GM23338 (cell line): Measurements from ENCODE around the gene NTM. TPM values are rescaled to one million over a fixed set of nuclear protein-coding genes. Genes with fewer than 3 reads are reported as not detected.

ENCODE experiments used
- ATAC-seq: fragments of 200-7000 bp; cut with Tn5 transposase; 3 replicates; pipeline ENCODE4 v1.9.1; 2020
- DNase-seq: peaks from one replicate; pipeline ENCODE4 v3.0.0-alpha.2; 2015; ENCODE audit warnings: low spot score
- H2AFZ ChIP-seq: fragments of 200-600 bp; sonication (generic); 2 replicates; pipeline ENCODE4 v1.8.0; 2016; ENCODE audit warnings: antibody characterized with exemption, mild to moderate bottlenecking, moderate library complexity
- H3F3A ChIP-seq: fragments of 200-600 bp; sonication (generic); replicated peaks from 2 replicates; pipeline ENCODE4 v1.8.0; 2017; ENCODE audit warnings: antibody characterized with exemption, mixed run types, low read depth
- H3K27ac ChIP-seq: fragments of 200-600 bp; sonication (generic); 2 replicates; pipeline ENCODE4 v1.6.1; 2016; ENCODE audit warnings: low read depth
- H3K27me3 ChIP-seq: fragments of 200-600 bp; sonication (generic); 2 replicates; pipeline ENCODE4 v1.8.0; 2016; ENCODE audit warnings: mild to moderate bottlenecking, mixed run types, moderate library complexity; ENCODE audit not compliant: insufficient read depth
- H3K36me3 ChIP-seq: fragments of 200-600 bp; sonication (generic); 2 replicates; pipeline ENCODE4 v1.8.0; 2016; ENCODE audit warnings: mild to moderate bottlenecking; ENCODE audit not compliant: insufficient read depth
- H3K4me1 ChIP-seq: fragments of 200-600 bp; sonication (generic); 2 replicates; pipeline ENCODE4 v1.8.0; 2016; ENCODE audit warnings: mild to moderate bottlenecking, moderate library complexity; ENCODE audit not compliant: insufficient read depth
- H3K4me2 ChIP-seq: fragments of 200-600 bp; sonication (generic); 2 replicates; pipeline ENCODE4 v1.7.1; 2017; ENCODE audit warnings: mixed run types
- H3K4me3 ChIP-seq: fragments of 200-600 bp; sonication (generic); 2 replicates; pipeline ENCODE4 v1.6.1; 2016; ENCODE audit warnings: mixed run types
- H3K79me2 ChIP-seq: fragments of 200-600 bp; sonication (generic); replicated peaks from 2 replicates; pipeline ENCODE4 v1.8.0; 2017; ENCODE audit warnings: mild to moderate bottlenecking; ENCODE audit not compliant: insufficient read depth
- H3K9me2 ChIP-seq: fragments of 200-600 bp; sonication (generic); 2 replicates; pipeline ENCODE4 v1.8.0; 2017; ENCODE audit not compliant: insufficient read depth
- H4K20me1 ChIP-seq: fragments of 200-600 bp; sonication (generic); replicated peaks from 2 replicates; pipeline ENCODE4 v1.8.0; 2017; ENCODE audit warnings: mild to moderate bottlenecking; ENCODE audit not compliant: insufficient read depth
- H3K27ac Mint-ChIP-seq: 2 replicates; pipeline ENCODE4 v1.8.0; 2020; ENCODE audit warnings: inconsistent platforms, mild to moderate bottlenecking, moderate library complexity, mixed read lengths
- H3K27me3 Mint-ChIP-seq: 3 replicates; pipeline ENCODE4 v1.8.0; 2022; ENCODE audit warnings: low read depth, mild to moderate bottlenecking, moderate library complexity, mixed read lengths, inconsistent platforms; ENCODE audit not compliant: insufficient read depth, poor library complexity
- H3K36me3 Mint-ChIP-seq: 3 replicates; pipeline ENCODE4 v1.8.0; 2021; ENCODE audit warnings: low read depth, mild to moderate bottlenecking, inconsistent platforms, moderate library complexity, mixed read lengths
- H3K4me1 Mint-ChIP-seq: 3 replicates; pipeline ENCODE4 v1.8.0; 2020; ENCODE audit warnings: mild to moderate bottlenecking, inconsistent platforms, mixed read lengths
- H3K4me3 Mint-ChIP-seq: 3 replicates; pipeline ENCODE4 v1.8.0; 2021; ENCODE audit warnings: moderate library complexity, mild to moderate bottlenecking, inconsistent platforms, mixed read lengths
- H3K9me3 Mint-ChIP-seq: 3 replicates; pipeline ENCODE4 v1.8.0; 2020; ENCODE audit warnings: moderate library complexity, mild to moderate bottlenecking, inconsistent platforms, mixed read lengths
- CREB1 ChIP-seq: fragments of 250-450 bp; sonication (Bioruptor Pico); IDR thresholded peaks from 2 replicates; pipeline ENCODE4 v1.5.0; 2020; ENCODE audit warnings: low read depth, mild to moderate bottlenecking, moderate library complexity
- EZH2 ChIP-seq: fragments of 200-600 bp; sonication (generic); IDR thresholded peaks from one replicate; pipeline ENCODE4 v1.8.0; 2017; ENCODE audit warnings: antibody characterized with exemption, mild to moderate bottlenecking, low read depth; ENCODE audit not compliant: unreplicated experiment
- EZH2phosphoT487 ChIP-seq: fragments of 200-600 bp; sonication (generic); IDR thresholded peaks from one replicate; pipeline ENCODE4 v1.8.1; 2018; ENCODE audit warnings: antibody characterized with exemption; ENCODE audit not compliant: unreplicated experiment
- STAT1 ChIP-seq: IDR thresholded peaks from one replicate; pipeline ENCODE4 v1.6.1; 2016; ENCODE audit warnings: antibody characterized with exemption; ENCODE audit not compliant: unreplicated experiment
- ZNF331 ChIP-seq: fragments of 250-450 bp; sonication (Bioruptor Pico); IDR thresholded peaks from 2 replicates; pipeline ENCODE4 v1.5.0; 2020; ENCODE audit warnings: low read depth, mild to moderate bottlenecking, moderate library complexity
- polyA plus RNA-seq: library from polyadenylated mRNA; unstranded; fragments of >200 nt; fragmentation: Nextera tagmentation; extraction: Ambion mirVana; gene quantifications from 2 replicates; pipeline ENCODE4 v1.2.1, GENCODE V29; 2016
- total RNA-seq: library from RNA; depleted of rRNA; stranded (reverse); fragments of >200 nt; shearing (Covaris generic); gene quantifications from 2 replicates; pipeline ENCODE4 v1.2.3, GENCODE V29; 2014
- TF ChIP-seq, protein P1 (sequence below): IDR thresholded peaks from one replicate; pipeline ENCODE4 v1.6.1; 2018; ENCODE audit warnings: antibody characterized with exemption; ENCODE audit not compliant: unreplicated experiment
- TF ChIP-seq, protein P2 (sequence below): IDR thresholded peaks from 2 replicates; pipeline ENCODE4 v1.6.1; 2016; ENCODE audit warnings: antibody characterized with exemption
- TF ChIP-seq, protein P3 (sequence below), 2 experiments: fragments of 200-600 bp in 1 of 2; sonication (generic) in 1 of 2; conservative IDR thresholded peaks; 2 replicates each; pipeline versions ENCODE4 v1.5.1 to v1.6.1; 2016 to 2017; ENCODE audit warnings: antibody characterized with exemption in 2 of 2, low read depth in 2 of 2, mild to moderate bottlenecking in 2 of 2, moderate library complexity in 1 of 2
- TF ChIP-seq, protein P4 (sequence below): fragments of 250-450 bp; sonication (Bioruptor Pico); IDR thresholded peaks from 2 replicates; pipeline ENCODE4 v1.5.0; 2020; ENCODE audit warnings: mild to moderate bottlenecking, moderate library complexity

Gene NTM
- total and polyA plus RNA-seq, 2 experiments from 2014 or later = 10.6 to 14.6 TPM

DNA sequence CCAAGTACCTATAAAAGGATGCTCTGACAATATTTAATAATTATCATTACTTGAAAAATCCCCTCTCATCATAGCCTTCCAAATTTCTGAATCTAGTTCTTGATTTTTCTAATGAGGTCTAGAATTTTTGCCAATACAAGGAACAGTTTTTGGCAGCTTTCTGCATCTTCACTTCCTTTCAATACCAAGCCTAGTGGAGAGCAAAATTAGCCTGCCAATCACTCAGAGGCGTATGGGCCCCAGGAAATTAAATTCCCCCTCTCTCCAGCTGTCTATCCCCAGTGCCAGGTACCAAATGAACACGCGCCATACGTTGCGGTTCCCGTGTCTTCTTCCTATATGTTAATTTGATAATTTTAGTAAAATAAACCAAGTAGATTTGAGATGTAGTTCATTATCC, 293.9 kb downstream of the NTM start:
- Histone ChIP-seq H3K9me2 (no peaks in the 10 kb centered on the region), H3K36me3 (no peaks in the 10 kb centered on the region), H3K4me3 (no peak overlapping the region), H3K27me3 (no peaks in the 10 kb centered on the region), H3K4me2 (no peak overlapping the region), H4K20me1 (no peaks in the 10 kb centered on the region), H3K79me2 (no peaks in the 10 kb centered on the region), H3K4me1 (peaks cover 34% of the 10 kb centered on the region), H3K27ac (no peak overlapping the region), H3F3A (no peaks in the 10 kb centered on the region), H2AFZ (no peak overlapping the region)
- Mint-ChIP-seq H3K27me3 (peaks cover 9% of the 10 kb centered on the region), H3K9me3 (no peaks in the 10 kb centered on the region), H3K27ac (no peak overlapping the region), H3K4me3 (no peak overlapping the region), H3K4me1 (peaks cover 46% of the 10 kb centered on the region), H3K36me3 (no peaks in the 10 kb centered on the region; the same call in 2 of the 3 replicates)
- TF ChIP-seq CREB1 (CRISPR knock-in tag) (no peak), EZH2phosphoT487 (no peak)
- DNase-seq = no peak
- no peak for ATAC-seq

DNA sequence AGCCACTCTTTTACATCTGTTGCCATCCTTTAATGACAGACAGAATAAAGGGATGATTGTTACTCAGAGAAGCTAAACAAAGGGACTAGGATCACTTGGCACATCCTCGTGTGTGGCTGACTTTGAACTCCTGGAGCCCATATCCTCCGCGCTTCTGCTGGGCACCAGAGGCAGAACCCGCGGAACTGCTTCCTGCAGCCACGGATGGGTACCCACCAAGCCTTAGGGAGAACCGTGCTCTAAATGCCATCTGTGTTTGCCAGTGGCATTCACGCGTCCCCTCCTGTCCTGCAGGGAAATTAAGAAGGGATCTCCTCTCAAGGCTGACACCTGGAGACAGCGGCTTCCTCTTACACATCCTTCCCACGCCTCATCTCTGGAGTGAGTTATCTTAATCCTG, 294.4 kb downstream of the NTM start:
- no peak overlapping the region for H3K27ac Mint-ChIP-seq
- H3K27ac ChIP-seq = no peak overlapping the region
- DNase-seq = no peak
- TF ChIP-seq, protein P1, sequence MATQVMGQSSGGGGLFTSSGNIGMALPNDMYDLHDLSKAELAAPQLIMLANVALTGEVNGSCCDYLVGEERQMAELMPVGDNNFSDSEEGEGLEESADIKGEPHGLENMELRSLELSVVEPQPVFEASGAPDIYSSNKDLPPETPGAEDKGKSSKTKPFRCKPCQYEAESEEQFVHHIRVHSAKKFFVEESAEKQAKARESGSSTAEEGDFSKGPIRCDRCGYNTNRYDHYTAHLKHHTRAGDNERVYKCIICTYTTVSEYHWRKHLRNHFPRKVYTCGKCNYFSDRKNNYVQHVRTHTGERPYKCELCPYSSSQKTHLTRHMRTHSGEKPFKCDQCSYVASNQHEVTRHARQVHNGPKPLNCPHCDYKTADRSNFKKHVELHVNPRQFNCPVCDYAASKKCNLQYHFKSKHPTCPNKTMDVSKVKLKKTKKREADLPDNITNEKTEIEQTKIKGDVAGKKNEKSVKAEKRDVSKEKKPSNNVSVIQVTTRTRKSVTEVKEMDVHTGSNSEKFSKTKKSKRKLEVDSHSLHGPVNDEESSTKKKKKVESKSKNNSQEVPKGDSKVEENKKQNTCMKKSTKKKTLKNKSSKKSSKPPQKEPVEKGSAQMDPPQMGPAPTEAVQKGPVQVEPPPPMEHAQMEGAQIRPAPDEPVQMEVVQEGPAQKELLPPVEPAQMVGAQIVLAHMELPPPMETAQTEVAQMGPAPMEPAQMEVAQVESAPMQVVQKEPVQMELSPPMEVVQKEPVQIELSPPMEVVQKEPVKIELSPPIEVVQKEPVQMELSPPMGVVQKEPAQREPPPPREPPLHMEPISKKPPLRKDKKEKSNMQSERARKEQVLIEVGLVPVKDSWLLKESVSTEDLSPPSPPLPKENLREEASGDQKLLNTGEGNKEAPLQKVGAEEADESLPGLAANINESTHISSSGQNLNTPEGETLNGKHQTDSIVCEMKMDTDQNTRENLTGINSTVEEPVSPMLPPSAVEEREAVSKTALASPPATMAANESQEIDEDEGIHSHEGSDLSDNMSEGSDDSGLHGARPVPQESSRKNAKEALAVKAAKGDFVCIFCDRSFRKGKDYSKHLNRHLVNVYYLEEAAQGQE = no peak
- TF ChIP-seq, protein P2, sequence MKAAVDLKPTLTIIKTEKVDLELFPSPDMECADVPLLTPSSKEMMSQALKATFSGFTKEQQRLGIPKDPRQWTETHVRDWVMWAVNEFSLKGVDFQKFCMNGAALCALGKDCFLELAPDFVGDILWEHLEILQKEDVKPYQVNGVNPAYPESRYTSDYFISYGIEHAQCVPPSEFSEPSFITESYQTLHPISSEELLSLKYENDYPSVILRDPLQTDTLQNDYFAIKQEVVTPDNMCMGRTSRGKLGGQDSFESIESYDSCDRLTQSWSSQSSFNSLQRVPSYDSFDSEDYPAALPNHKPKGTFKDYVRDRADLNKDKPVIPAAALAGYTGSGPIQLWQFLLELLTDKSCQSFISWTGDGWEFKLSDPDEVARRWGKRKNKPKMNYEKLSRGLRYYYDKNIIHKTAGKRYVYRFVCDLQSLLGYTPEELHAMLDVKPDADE = no peak
- no peak for TF ChIP-seq CREB1 (CRISPR knock-in tag)
- TF ChIP-seq EZH2 = no peak
- TF ChIP-seq, protein P3, sequence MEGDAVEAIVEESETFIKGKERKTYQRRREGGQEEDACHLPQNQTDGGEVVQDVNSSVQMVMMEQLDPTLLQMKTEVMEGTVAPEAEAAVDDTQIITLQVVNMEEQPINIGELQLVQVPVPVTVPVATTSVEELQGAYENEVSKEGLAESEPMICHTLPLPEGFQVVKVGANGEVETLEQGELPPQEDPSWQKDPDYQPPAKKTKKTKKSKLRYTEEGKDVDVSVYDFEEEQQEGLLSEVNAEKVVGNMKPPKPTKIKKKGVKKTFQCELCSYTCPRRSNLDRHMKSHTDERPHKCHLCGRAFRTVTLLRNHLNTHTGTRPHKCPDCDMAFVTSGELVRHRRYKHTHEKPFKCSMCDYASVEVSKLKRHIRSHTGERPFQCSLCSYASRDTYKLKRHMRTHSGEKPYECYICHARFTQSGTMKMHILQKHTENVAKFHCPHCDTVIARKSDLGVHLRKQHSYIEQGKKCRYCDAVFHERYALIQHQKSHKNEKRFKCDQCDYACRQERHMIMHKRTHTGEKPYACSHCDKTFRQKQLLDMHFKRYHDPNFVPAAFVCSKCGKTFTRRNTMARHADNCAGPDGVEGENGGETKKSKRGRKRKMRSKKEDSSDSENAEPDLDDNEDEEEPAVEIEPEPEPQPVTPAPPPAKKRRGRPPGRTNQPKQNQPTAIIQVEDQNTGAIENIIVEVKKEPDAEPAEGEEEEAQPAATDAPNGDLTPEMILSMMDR (conservative IDR thresholded peaks at IDR 0.05; ENCODE audit: low read depth in 2 of 2) = no peak
- no peak for TF ChIP-seq EZH2phosphoT487
- TF ChIP-seq, protein P4, sequence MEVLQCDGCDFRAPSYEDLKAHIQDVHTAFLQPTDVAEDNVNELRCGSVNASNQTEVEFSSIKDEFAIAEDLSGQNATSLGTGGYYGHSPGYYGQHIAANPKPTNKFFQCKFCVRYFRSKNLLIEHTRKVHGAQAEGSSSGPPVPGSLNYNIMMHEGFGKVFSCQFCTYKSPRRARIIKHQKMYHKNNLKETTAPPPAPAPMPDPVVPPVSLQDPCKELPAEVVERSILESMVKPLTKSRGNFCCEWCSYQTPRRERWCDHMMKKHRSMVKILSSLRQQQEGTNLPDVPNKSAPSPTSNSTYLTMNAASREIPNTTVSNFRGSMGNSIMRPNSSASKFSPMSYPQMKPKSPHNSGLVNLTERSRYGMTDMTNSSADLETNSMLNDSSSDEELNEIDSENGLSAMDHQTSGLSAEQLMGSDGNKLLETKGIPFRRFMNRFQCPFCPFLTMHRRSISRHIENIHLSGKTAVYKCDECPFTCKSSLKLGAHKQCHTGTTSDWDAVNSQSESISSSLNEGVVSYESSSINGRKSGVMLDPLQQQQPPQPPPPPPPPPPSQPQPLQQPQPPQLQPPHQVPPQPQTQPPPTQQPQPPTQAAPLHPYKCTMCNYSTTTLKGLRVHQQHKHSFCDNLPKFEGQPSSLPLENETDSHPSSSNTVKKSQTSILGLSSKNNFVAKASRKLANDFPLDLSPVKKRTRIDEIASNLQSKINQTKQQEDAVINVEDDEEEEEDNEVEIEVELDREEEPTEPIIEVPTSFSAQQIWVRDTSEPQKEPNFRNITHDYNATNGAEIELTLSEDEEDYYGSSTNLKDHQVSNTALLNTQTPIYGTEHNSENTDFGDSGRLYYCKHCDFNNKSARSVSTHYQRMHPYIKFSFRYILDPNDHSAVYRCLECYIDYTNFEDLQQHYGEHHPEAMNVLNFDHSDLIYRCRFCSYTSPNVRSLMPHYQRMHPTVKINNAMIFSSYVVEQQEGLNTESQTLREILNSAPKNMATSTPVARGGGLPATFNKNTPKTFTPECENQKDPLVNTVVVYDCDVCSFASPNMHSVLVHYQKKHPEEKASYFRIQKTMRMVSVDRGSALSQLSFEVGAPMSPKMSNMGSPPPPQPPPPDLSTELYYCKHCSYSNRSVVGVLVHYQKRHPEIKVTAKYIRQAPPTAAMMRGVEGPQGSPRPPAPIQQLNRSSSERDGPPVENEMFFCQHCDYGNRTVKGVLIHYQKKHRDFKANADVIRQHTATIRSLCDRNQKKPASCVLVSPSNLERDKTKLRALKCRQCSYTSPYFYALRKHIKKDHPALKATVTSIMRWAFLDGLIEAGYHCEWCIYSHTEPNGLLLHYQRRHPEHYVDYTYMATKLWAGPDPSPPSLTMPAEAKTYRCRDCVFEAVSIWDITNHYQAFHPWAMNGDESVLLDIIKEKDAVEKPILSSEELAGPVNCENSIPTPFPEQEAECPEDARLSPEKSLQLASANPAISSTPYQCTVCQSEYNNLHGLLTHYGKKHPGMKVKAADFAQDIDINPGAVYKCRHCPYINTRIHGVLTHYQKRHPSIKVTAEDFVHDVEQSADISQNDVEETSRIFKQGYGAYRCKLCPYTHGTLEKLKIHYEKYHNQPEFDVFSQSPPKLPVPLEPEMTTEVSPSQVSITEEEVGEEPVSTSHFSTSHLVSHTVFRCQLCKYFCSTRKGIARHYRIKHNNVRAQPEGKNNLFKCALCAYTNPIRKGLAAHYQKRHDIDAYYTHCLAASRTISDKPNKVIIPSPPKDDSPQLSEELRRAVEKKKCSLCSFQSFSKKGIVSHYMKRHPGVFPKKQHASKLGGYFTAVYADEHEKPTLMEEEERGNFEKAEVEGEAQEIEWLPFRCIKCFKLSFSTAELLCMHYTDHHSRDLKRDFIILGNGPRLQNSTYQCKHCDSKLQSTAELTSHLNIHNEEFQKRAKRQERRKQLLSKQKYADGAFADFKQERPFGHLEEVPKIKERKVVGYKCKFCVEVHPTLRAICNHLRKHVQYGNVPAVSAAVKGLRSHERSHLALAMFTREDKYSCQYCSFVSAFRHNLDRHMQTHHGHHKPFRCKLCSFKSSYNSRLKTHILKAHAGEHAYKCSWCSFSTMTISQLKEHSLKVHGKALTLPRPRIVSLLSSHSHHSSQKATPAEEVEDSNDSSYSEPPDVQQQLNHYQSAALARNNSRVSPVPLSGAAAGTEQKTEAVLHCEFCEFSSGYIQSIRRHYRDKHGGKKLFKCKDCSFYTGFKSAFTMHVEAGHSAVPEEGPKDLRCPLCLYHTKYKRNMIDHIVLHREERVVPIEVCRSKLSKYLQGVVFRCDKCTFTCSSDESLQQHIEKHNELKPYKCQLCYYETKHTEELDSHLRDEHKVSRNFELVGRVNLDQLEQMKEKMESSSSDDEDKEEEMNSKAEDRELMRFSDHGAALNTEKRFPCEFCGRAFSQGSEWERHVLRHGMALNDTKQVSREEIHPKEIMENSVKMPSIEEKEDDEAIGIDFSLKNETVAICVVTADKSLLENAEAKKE = no peak
- TF ChIP-seq ZNF331 (CRISPR knock-in tag) = no peak
- no peak for TF ChIP-seq STAT1

More for the DNA sequence above, 294.4 kb downstream of the NTM start:
- Histone ChIP-seq H4K20me1 (no peaks in the 10 kb centered on the region), H3K4me1 (peaks cover 31% of the 10 kb centered on the region), H3K36me3 (no peaks in the 10 kb centered on the region), H3K4me3 (no peak overlapping the region), H3K27me3 (no peaks in the 10 kb centered on the region), H2AFZ (no peak overlapping the region), H3K9me2 (no peaks in the 10 kb centered on the region), H3F3A (no peaks in the 10 kb centered on the region), H3K4me2 (no peak overlapping the region), H3K79me2 (no peaks in the 10 kb centered on the region)
- Mint-ChIP-seq H3K36me3 (no peaks in the 10 kb centered on the region; the same call in 2 of the 3 replicates), H3K9me3 (no peaks in the 10 kb centered on the region), H3K27me3 (peaks cover 9% of the 10 kb centered on the region), H3K4me3 (no peak overlapping the region), H3K4me1 (peaks cover 44% of the 10 kb centered on the region)
- no peak for ATAC-seq
